A549 (cell line): ENCODE results near the gene ST8SIA4.

Experiments used
- FOSB ChIP-seq: fragments of 250-450 bp; sonication (Bioruptor Pico); IDR thresholded peaks from 2 replicates; pipeline ENCODE4 v1.5.0; 2020; ENCODE audit warnings: mild to moderate bottlenecking, moderate library complexity
- JUNB ChIP-seq: fragments of >200 bp; sonication (Bioruptor Twin); formaldehyde crosslinking; IDR thresholded peaks from 2 replicates; pipeline ENCODE4 v1.6.1; 2016
- RAD21 ChIP-seq, 2 experiments: fragments of >200 bp in 1 of 2; sonication (Bioruptor Twin) in 1 of 2; formaldehyde crosslinking in 1 of 2; IDR thresholded peaks in 1 of 2; conservative IDR thresholded peaks in 1 of 2; 2 replicates in 1 of 2; 3 replicates in 1 of 2; pipeline ENCODE4 v1.6.1; 2012 to 2018; ENCODE audit warnings: inconsistent platforms in 1 of 2
- ZNF302 ChIP-seq: fragments of 250-450 bp; sonication (Bioruptor Pico); IDR thresholded peaks from 2 replicates; pipeline ENCODE4 v1.9.0; 2021; ENCODE audit warnings: inconsistent platforms, mild to moderate bottlenecking, moderate library complexity
- TF ChIP-seq, protein P1 (sequence below): fragments of >200 bp; sonication (Bioruptor Twin); formaldehyde crosslinking; IDR thresholded peaks from 3 replicates; pipeline ENCODE4 v1.5.1; 2016

DNA sequence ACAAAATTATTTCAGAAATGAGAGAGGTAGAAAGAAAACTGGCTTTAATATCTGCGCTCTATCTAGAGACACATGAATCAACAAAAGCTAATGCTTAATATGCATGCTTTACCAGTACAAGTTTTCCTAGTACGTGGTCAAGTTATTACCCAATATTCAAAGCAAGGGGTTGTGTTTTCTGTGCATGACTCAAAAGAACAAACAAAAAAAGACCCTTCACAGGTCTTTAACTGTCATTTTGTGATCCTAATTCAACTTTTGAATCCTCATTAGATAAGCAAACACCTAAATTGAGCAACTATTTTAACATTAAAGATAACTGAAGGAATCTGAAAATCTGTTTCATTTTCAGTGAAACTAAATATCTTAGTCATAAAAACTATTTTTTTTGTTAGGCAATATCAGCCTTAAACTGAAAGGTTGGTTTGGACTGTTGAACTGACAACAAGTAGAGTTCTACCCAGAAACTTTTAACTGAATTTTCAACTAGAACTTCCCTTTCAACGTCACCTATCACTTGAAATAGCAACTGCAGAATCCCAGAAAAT lies 12.5 kb downstream of the ST8SIA4 start:
- no peak for TF ChIP-seq RAD21 (conservative IDR thresholded peaks at IDR 0.05 in 1 of 2, IDR thresholded peaks at IDR 0.05 in 1 of 2)
- TF ChIP-seq, protein P1, sequence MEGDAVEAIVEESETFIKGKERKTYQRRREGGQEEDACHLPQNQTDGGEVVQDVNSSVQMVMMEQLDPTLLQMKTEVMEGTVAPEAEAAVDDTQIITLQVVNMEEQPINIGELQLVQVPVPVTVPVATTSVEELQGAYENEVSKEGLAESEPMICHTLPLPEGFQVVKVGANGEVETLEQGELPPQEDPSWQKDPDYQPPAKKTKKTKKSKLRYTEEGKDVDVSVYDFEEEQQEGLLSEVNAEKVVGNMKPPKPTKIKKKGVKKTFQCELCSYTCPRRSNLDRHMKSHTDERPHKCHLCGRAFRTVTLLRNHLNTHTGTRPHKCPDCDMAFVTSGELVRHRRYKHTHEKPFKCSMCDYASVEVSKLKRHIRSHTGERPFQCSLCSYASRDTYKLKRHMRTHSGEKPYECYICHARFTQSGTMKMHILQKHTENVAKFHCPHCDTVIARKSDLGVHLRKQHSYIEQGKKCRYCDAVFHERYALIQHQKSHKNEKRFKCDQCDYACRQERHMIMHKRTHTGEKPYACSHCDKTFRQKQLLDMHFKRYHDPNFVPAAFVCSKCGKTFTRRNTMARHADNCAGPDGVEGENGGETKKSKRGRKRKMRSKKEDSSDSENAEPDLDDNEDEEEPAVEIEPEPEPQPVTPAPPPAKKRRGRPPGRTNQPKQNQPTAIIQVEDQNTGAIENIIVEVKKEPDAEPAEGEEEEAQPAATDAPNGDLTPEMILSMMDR: no peak
- TF ChIP-seq ZNF302: no peak
- TF ChIP-seq FOSB (CRISPR knock-in tag): no peak
- TF ChIP-seq JUNB: no peak
